HFFc6 (cell line): ENCODE results near the gene CDH24. TPM values are rescaled to one million over a fixed set of nuclear protein-coding genes. Genes with fewer than 3 reads are reported as not detected.

ENCODE experiments used
- DNase-seq: peaks from one replicate; pipeline ENCODE4 v3.0.0-alpha.2; 2018
- H3K27ac Mint-ChIP-seq: 2 replicates; pipeline ENCODE4 v1.8.0; 2020; ENCODE audit warnings: mild to moderate bottlenecking, mixed read lengths
- H3K27me3 Mint-ChIP-seq: 2 replicates; pipeline ENCODE4 v1.8.0; 2021; ENCODE audit warnings: mild to moderate bottlenecking, moderate library complexity, mixed read lengths; ENCODE audit not compliant: insufficient read depth
- H3K36me3 Mint-ChIP-seq: 2 replicates; pipeline ENCODE4 v1.8.0; 2021; ENCODE audit warnings: low read depth, mixed read lengths
- H3K4me1 Mint-ChIP-seq: 2 replicates; pipeline ENCODE4 v1.8.0; 2020; ENCODE audit warnings: low read depth, mixed read lengths
- H3K4me3 Mint-ChIP-seq: 2 replicates; pipeline ENCODE4 v1.8.0; 2020; ENCODE audit warnings: mild to moderate bottlenecking, moderate library complexity, mixed read lengths
- H3K9me3 Mint-ChIP-seq: 2 replicates; pipeline ENCODE4 v1.8.0; 2020; ENCODE audit warnings: mild to moderate bottlenecking, mixed read lengths
- CTCF ChIP-seq: fragments of 200-600 bp; sonication (generic); IDR thresholded peaks from 2 replicates; pipeline ENCODE4 v1.5.0; 2021; ENCODE audit warnings: antibody characterized with exemption, mild to moderate bottlenecking
- total RNA-seq, 6 experiments: library from RNA; stranded (reverse); fragmentation: NEBNext Ultra II Directional; extraction: Animal tissue kit (Norgen Biotek cat#: 25700); gene quantifications; 2 replicates in 1 of 6; 3 replicates in 5 of 6; pipeline ENCODE4 v1.2.3, GENCODE V29; 2021

Gene CDH24
- total RNA-seq, 6 experiments from 2014 or later, result 6.4 to 11.2 (median 8.3) TPM

GRCh38 chr14:23076785-23077408 is 19.6 kb upstream of the CDH24 start:
- Mint-ChIP-seq H3K9me3 (no peaks in the 10 kb centered on the region), H3K4me3 (no peak overlapping the region), H3K4me1 (peaks cover 63% of the 10 kb centered on the region), H3K36me3 (peaks cover 46% of the 10 kb centered on the region), H3K27ac (peak overlapping the region; percentile 46; the same call in 1 of the 2 replicates), H3K27me3 (peaks cover 3% of the 10 kb centered on the region)
- TF ChIP-seq CTCF, result peak; percentile 88
- peak; percentile 35 for DNase-seq

GRCh38 chr14:23074906-23075305 is 17.6 kb upstream of the CDH24 start:
- Mint-ChIP-seq H3K36me3 (peaks cover 43% of the 10 kb centered on the region), H3K9me3 (no peaks in the 10 kb centered on the region)
- no peak for TF ChIP-seq CTCF

GRCh38 chr14:23071921-23072539 is 14.7 kb upstream of the CDH24 start:
- Mint-ChIP-seq H3K27ac (peak overlapping the region; percentile 91), H3K4me3 (peak overlapping the region; percentile 94), H3K36me3 (peaks cover 32% of the 10 kb centered on the region; the same call in 1 of the 2 replicates), H3K27me3 (peaks cover 6% of the 10 kb centered on the region), H3K9me3 (no peaks in the 10 kb centered on the region), H3K4me1 (peaks cover 49% of the 10 kb centered on the region)
- TF ChIP-seq CTCF, result no peak
- DNase-seq, result no peak

More at GRCh38 chr14:23074906-23075305, 17.6 kb upstream of the CDH24 start:
- peaks cover 6% of the 10 kb centered on the region for H3K27me3 Mint-ChIP-seq
- no peak overlapping the region for H3K27ac Mint-ChIP-seq
- DNase-seq, result no peak
- H3K4me3 Mint-ChIP-seq, result no peak overlapping the region
- peaks cover 57% of the 10 kb centered on the region for H3K4me1 Mint-ChIP-seq

- Mint-ChIP-seq H3K4me3 (peak overlapping the region; percentile 94), H3K27me3 (peaks cover 6% of the 10 kb centered on the region), H3K27ac (peak overlapping the region; percentile 91), H3K9me3 (no peaks in the 10 kb centered on the region), H3K36me3 (peaks cover 32% of the 10 kb centered on the region; the same call in 1 of the 2 replicates), H3K4me1 (peaks cover 49% of the 10 kb centered on the region)
- peak; percentile 89 for DNase-seq
- no peak for TF ChIP-seq CTCF
Observed at GRCh38 chr14:23071244-23071920, 14.1 kb upstream of the CDH24 start.

GRCh38 chr14:23070262-23071129 is 13.2 kb upstream of the CDH24 start:
- DNase-seq, result no peak
- H3K9me3 Mint-ChIP-seq, result no peaks in the 10 kb centered on the region
- peak overlapping the region; percentile 94 for H3K4me3 Mint-ChIP-seq
- peaks cover 38% of the 10 kb centered on the region for H3K36me3 Mint-ChIP-seq
- peaks cover 56% of the 10 kb centered on the region for H3K4me1 Mint-ChIP-seq
- H3K27me3 Mint-ChIP-seq, result peaks cover 6% of the 10 kb centered on the region
- TF ChIP-seq CTCF, result no peak
- H3K27ac Mint-ChIP-seq, result peak overlapping the region; percentile 91
